RWPE2 (cell line): ENCODE data around the gene PAQR8.

Source experiments
- ATAC-seq: fragments of 200-7000 bp; cut with Tn5 transposase; 3 replicates; pipeline ENCODE4 v1.9.1; 2021; ENCODE audit warnings: low read depth
- DNase-seq: peaks from one replicate; pipeline ENCODE4 v3.0.0-alpha.2; 2020; ENCODE audit warnings: low spot score
- H3K27ac ChIP-seq: fragments of 450-650 bp; 2 replicates; pipeline ENCODE4 v1.5.1; 2017; ENCODE audit warnings: mild to moderate bottlenecking; ENCODE audit not compliant: poor library complexity, severe bottlenecking
- H3K27me3 ChIP-seq: fragments of 250-450 bp; sonication (Bioruptor Pico); 2 replicates; pipeline ENCODE4 v1.5.1; 2021; ENCODE audit warnings: mild to moderate bottlenecking, moderate library complexity; ENCODE audit not compliant: insufficient read depth, poor library complexity, severe bottlenecking
- H3K36me3 ChIP-seq: fragments of 250-450 bp; sonication (Bioruptor Pico); 2 replicates; pipeline ENCODE4 v1.5.1; 2020; ENCODE audit warnings: low read depth, mild to moderate bottlenecking, moderate library complexity
- H3K4me1 ChIP-seq: fragments of 250-450 bp; sonication (Bioruptor Pico); 2 replicates; pipeline ENCODE4 v1.5.1; 2021; ENCODE audit warnings: mild to moderate bottlenecking, moderate library complexity; ENCODE audit not compliant: insufficient read depth, poor library complexity, severe bottlenecking
- H3K4me3 ChIP-seq: fragments of 250-450 bp; sonication (Bioruptor Pico); 2 replicates; pipeline ENCODE4 v1.5.1; 2021; ENCODE audit warnings: mild to moderate bottlenecking, moderate library complexity; ENCODE audit not compliant: severe bottlenecking
- H3K9me3 ChIP-seq: fragments of 250-450 bp; sonication (Bioruptor Pico); 2 replicates; pipeline ENCODE4 v1.5.1; 2021; ENCODE audit warnings: mild to moderate bottlenecking, moderate library complexity; ENCODE audit not compliant: severe bottlenecking
- CTCF ChIP-seq: fragments of 450-650 bp; IDR thresholded peaks from one replicate; pipeline ENCODE4 v1.5.1; 2017; ENCODE audit warnings: mild to moderate bottlenecking, moderate library complexity; ENCODE audit not compliant: poor library complexity, severe bottlenecking

Gene PAQR8

GRCh38 chr6:52362443-52363227, 684 bp downstream of the PAQR8 start:
- Histone ChIP-seq H3K27me3 (no peaks in the 10 kb centered on the region), H3K4me3 (peak overlapping the region; percentile 89), H3K27ac (no peak overlapping the region), H3K36me3 (no peaks in the 10 kb centered on the region), H3K4me1 (no peaks in the 10 kb centered on the region), H3K9me3 (no peaks in the 10 kb centered on the region)
- peak; percentile 62 for DNase-seq
- ATAC-seq, result peak; percentile 72
- peak; percentile 33 for TF ChIP-seq CTCF

- H3K9me3 ChIP-seq, result no peaks in the 10 kb centered on the region
- peak overlapping the region; percentile 89 for H3K4me3 ChIP-seq
- H3K27ac ChIP-seq, result no peak overlapping the region
- DNase-seq (no peak), ATAC-seq (peak; percentile 42)
- no peaks in the 10 kb centered on the region for H3K4me1 ChIP-seq
- H3K36me3 ChIP-seq, result no peaks in the 10 kb centered on the region
- TF ChIP-seq CTCF, result no peak
- no peaks in the 10 kb centered on the region for H3K27me3 ChIP-seq
Measured at GRCh38 chr6:52363228-52363867, 1.4 kb downstream of the PAQR8 start.

- Histone ChIP-seq H3K4me1 (no peaks in the 10 kb centered on the region), H3K36me3 (no peaks in the 10 kb centered on the region), H3K27me3 (no peaks in the 10 kb centered on the region), H3K27ac (no peak overlapping the region), H3K9me3 (no peaks in the 10 kb centered on the region), H3K4me3 (no peak overlapping the region)
- no peak for TF ChIP-seq CTCF
- DNase-seq (no peak), ATAC-seq (no peak)
Measured at GRCh38 chr6:52364480-52365166, 2.7 kb downstream of the PAQR8 start.

GRCh38 chr6:52365317-52365716, 3.4 kb downstream of the PAQR8 start:
- ATAC-seq (no peak), DNase-seq (no peak)
- TF ChIP-seq CTCF, result no peak
- no peak overlapping the region for H3K4me3 ChIP-seq
- no peak overlapping the region for H3K27ac ChIP-seq
- no peaks in the 10 kb centered on the region for H3K9me3 ChIP-seq
- no peaks in the 10 kb centered on the region for H3K27me3 ChIP-seq
- H3K36me3 ChIP-seq, result no peaks in the 10 kb centered on the region
- no peaks in the 10 kb centered on the region for H3K4me1 ChIP-seq
